Measurements from ENCODE around the gene CHRNB4. TPM values are rescaled to one million over a fixed set of nuclear protein-coding genes. Genes with fewer than 3 reads are reported as not detected.

CHRNB4 gene
- polyA plus RNA-seq, 12 donors, result 0.12 to 1.3 (median 0.36) TPM; not detected in 2

GRCh38 chr15:78671626-78672211 is 30.7 kb upstream of the CHRNB4 start:
- DNase-seq, result peak; percentile 25

GRCh38 chr15:78668987-78669386 is 28.0 kb upstream of the CHRNB4 start:
- no peak for DNase-seq

GRCh38 chr15:78667578-78668236 is 26.7 kb upstream of the CHRNB4 start:
- no peak for DNase-seq

- no peak for DNase-seq
Observed at GRCh38 chr15:78666010-78666409, 25.0 kb upstream of the CHRNB4 start.

GRCh38 chr15:78663703-78664102 is 22.7 kb upstream of the CHRNB4 start:
- DNase-seq, result no peak

- DNase-seq, result no peak
Observed at GRCh38 chr15:78662028-78662427, 21.0 kb upstream of the CHRNB4 start.

GRCh38 chr15:78661001-78661400 is 20.0 kb upstream of the CHRNB4 start:
- no peak for DNase-seq

GRCh38 chr15:78660584-78660983 is 19.6 kb upstream of the CHRNB4 start:
- DNase-seq, result no peak

- DNase-seq, result no peak
Observed at GRCh38 chr15:78658823-78659222, 17.8 kb upstream of the CHRNB4 start.

- DNase-seq, result no peak
Observed at GRCh38 chr15:78654272-78654671, 13.3 kb upstream of the CHRNB4 start.

GRCh38 chr15:78651930-78652615 is 11.1 kb upstream of the CHRNB4 start:
- DNase-seq, result no peak

- no peak for DNase-seq
Observed at GRCh38 chr15:78651007-78651406, 10.0 kb upstream of the CHRNB4 start.

- no peak for DNase-seq
Observed at GRCh38 chr15:78650022-78650421, 9.0 kb upstream of the CHRNB4 start.

- DNase-seq, result no peak
Observed at GRCh38 chr15:78645009-78645408, 4.0 kb upstream of the CHRNB4 start.

GRCh38 chr15:78642331-78642730 is 1.3 kb upstream of the CHRNB4 start:
- no peak for DNase-seq

- DNase-seq, result no peak
Observed at GRCh38 chr15:78641749-78642275, 802 bp upstream of the CHRNB4 start.

GRCh38 chr15:78640527-78641101 is 396 bp downstream of the CHRNB4 start:
- DNase-seq, result no peak

- peak; percentile 57 for DNase-seq
Observed at GRCh38 chr15:78638658-78639314, 2.2 kb downstream of the CHRNB4 start.

- DNase-seq, result no peak
Observed at GRCh38 chr15:78637776-78638435, 3.1 kb downstream of the CHRNB4 start.

GRCh38 chr15:78636378-78636859 is 4.6 kb downstream of the CHRNB4 start:
- DNase-seq, result no peak

GRCh38 chr15:78635346-78635745 is 5.7 kb downstream of the CHRNB4 start:
- no peak for DNase-seq
